Lung (tissue), 12 donors: Measurements from ENCODE around the gene VAPA. TPM values are rescaled to one million over a fixed set of nuclear protein-coding genes. Genes with fewer than 3 reads are reported as not detected.

Experiments
- ATAC-seq: fragments of 200-7000 bp; cut with Tn5 transposase; one replicate; pipeline ENCODE4 v1.9.1; 2020; ENCODE audit warnings: moderate number of reproducible peaks; ENCODE audit not compliant: insufficient read depth, low FRiP score
- DNase-seq, 3 donors: peaks; one replicate each; pipeline ENCODE4 v3.0.0-alpha.2; 2013 to 2017
- H3K27ac ChIP-seq, 2 donors: one replicate each; pipeline ENCODE4 v1.5.1; 2013; ENCODE audit warnings: mild to moderate bottlenecking in 2 of 2, moderate library complexity in 2 of 2, control low read depth in 1 of 2, inconsistent platforms in 1 of 2, low read depth in 1 of 2, low read length in 1 of 2
- H3K27me3 ChIP-seq, 3 donors: one replicate each; pipeline ENCODE4 v1.5.1; 2013; ENCODE audit warnings: low read length in 2 of 3; ENCODE audit not compliant: control insufficient read depth in 3 of 3, insufficient read depth in 3 of 3
- H3K36me3 ChIP-seq, 4 donors: one replicate each; pipeline ENCODE4 v1.5.1; 2013; ENCODE audit warnings: low read length in 4 of 4, mild to moderate bottlenecking in 1 of 4, moderate library complexity in 1 of 4; ENCODE audit not compliant: control insufficient read depth in 4 of 4, insufficient read depth in 4 of 4
- H3K4me1 ChIP-seq, 5 donors: one replicate each; pipeline ENCODE4 v1.5.1; 2013; ENCODE audit warnings: low read length in 5 of 5, mild to moderate bottlenecking in 2 of 5, moderate library complexity in 1 of 5; ENCODE audit not compliant: control insufficient read depth in 5 of 5, insufficient read depth in 5 of 5
- H3K4me3 ChIP-seq: one replicate; pipeline ENCODE4 v1.5.1; 2013; ENCODE audit warnings: mild to moderate bottlenecking, control low read depth, moderate library complexity
- H3K9ac ChIP-seq, 2 donors: one replicate each; pipeline ENCODE4 v1.5.1; 2013; ENCODE audit warnings: low read length in 2 of 2, control low read depth in 1 of 2; ENCODE audit not compliant: insufficient read depth in 1 of 2
- H3K9me3 ChIP-seq, 4 donors: one replicate each; pipeline ENCODE4 v1.5.1; 2013; ENCODE audit warnings: low read length in 3 of 4, mild to moderate bottlenecking in 1 of 4, moderate library complexity in 1 of 4; ENCODE audit not compliant: control insufficient read depth in 4 of 4, insufficient read depth in 3 of 4
- WGBS, 2 donors: extraction: QIAGEN DNeasy Blood & Tissue Kit; methylation state at CpG; one replicate each; pipeline ENCODE4 v1.1.7; 2013; 5-methylcytosine and 5-hydroxymethylcytosine counted together
- polyA plus RNA-seq, 2 donors: library from polyadenylated mRNA; stranded (reverse); fragments of 200-250 nt; gene quantifications; one replicate each; pipeline ENCODE4 v1.2.1, GENCODE V29; 2013
- total RNA-seq, 2 donors: library from RNA; depleted of rRNA in 1 of 2; stranded (reverse); fragments of >200 nt in 1 of 2; gene quantifications; one replicate each; pipeline ENCODE4 v1.2.1, GENCODE V29; 2014 to 2021
- TF ChIP-seq, protein P1 (sequence below): IDR thresholded peaks from 2 replicates; pipeline ENCODE4 v1.5.1; 2012; ENCODE audit warnings: mild to moderate bottlenecking; ENCODE audit errors: control extremely low read depth, extremely low read depth
- donor health status: control.
- donor health status: control.
- donor health status: Bipolar disorder and iron deficiency.
- donor health status: healthy.
- donor health status: DM: yes; HTN: yes; CAD: no.

Gene VAPA
- total and polyA plus RNA-seq, 4 donors = 143 to 351 (median 248) TPM

DNA sequence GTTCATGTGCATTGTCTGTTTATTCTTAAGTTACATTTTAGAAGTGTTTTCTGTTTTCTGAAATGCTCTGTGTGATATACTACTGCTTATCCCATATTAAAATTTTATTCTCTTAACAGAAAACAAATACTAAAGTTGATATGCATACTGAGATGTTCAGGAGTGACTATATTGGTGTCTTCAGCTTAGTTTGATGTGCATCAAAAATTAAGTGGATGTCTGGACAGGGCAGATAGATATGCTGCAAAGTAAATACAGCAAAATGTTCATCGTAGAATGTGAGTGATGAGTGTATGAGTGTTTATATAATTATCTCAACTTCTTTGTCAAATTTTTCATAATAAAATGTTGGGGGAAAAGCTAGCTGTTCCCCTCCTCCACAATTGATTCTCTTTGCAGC lies 13.2 kb downstream of the VAPA start:
- no peaks in the 10 kb centered on the region for H3K36me3 ChIP-seq
- no peak overlapping the region for H3K4me3 ChIP-seq
- TF ChIP-seq, protein P1, sequence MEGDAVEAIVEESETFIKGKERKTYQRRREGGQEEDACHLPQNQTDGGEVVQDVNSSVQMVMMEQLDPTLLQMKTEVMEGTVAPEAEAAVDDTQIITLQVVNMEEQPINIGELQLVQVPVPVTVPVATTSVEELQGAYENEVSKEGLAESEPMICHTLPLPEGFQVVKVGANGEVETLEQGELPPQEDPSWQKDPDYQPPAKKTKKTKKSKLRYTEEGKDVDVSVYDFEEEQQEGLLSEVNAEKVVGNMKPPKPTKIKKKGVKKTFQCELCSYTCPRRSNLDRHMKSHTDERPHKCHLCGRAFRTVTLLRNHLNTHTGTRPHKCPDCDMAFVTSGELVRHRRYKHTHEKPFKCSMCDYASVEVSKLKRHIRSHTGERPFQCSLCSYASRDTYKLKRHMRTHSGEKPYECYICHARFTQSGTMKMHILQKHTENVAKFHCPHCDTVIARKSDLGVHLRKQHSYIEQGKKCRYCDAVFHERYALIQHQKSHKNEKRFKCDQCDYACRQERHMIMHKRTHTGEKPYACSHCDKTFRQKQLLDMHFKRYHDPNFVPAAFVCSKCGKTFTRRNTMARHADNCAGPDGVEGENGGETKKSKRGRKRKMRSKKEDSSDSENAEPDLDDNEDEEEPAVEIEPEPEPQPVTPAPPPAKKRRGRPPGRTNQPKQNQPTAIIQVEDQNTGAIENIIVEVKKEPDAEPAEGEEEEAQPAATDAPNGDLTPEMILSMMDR = no peak
- DNase-seq (no peak), ATAC-seq (no peak)
- H3K4me1 ChIP-seq = peaks cover 0 to 29% (median 6%) of the 10 kb centered on the region in 5 donors
- no peaks in the 10 kb centered on the region for H3K9me3 ChIP-seq
- no peak overlapping the region for H3K9ac ChIP-seq
- H3K27ac ChIP-seq = no peak overlapping the region
- WGBS, 2 donors = 47 to 54% methylated on average over 1 of the region's 1 CpG
- no peaks in the 10 kb centered on the region for H3K27me3 ChIP-seq

DNA sequence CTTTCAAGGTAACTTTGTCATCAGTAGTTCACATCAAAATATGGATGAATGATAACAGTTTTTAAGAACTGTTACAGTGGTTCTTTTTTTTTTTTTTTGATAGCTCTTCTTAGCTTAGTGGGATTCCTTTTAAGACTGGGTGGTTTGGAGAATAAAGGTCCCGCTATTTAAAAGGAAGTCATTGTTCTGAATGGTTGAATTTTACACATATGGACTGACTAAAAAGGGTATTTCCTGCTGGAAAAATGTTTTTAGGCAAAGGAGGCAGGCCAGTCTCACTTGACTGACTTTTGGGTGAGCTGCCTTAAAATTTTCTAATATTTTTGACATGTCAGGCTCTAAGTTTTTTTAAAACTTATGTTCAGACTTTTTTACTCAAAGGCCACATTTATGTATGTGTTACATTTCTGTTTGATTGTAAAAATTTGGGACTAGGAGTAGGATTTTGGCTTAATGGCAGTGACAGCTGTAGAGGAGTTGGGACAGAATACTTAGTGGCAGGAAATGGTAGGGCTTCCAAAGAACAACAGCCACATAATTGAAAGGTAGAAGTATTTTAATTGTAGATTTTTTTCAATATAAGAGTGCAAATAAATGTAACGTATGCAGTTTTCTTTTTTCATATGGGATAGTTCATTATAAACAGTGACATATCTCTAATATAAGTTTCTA lies 13.7 kb downstream of the VAPA start:
- WGBS, 2 donors = 66 to 75% methylated on average over 2 of the region's 2 CpGs
- H3K4me3 ChIP-seq = no peak overlapping the region
- no peaks in the 10 kb centered on the region for H3K36me3 ChIP-seq
- TF ChIP-seq, protein P1 = no peak
- H3K9ac ChIP-seq = no peak overlapping the region
- H3K9me3 ChIP-seq = no peaks in the 10 kb centered on the region
- H3K27me3 ChIP-seq = no peaks in the 10 kb centered on the region
- DNase-seq (peak in 1 of 3 donors; percentile 19), ATAC-seq (no peak)
- H3K4me1 ChIP-seq = peaks cover 0 to 26% (median 6%) of the 10 kb centered on the region in 5 donors
- H3K27ac ChIP-seq = no peak overlapping the region

DNA sequence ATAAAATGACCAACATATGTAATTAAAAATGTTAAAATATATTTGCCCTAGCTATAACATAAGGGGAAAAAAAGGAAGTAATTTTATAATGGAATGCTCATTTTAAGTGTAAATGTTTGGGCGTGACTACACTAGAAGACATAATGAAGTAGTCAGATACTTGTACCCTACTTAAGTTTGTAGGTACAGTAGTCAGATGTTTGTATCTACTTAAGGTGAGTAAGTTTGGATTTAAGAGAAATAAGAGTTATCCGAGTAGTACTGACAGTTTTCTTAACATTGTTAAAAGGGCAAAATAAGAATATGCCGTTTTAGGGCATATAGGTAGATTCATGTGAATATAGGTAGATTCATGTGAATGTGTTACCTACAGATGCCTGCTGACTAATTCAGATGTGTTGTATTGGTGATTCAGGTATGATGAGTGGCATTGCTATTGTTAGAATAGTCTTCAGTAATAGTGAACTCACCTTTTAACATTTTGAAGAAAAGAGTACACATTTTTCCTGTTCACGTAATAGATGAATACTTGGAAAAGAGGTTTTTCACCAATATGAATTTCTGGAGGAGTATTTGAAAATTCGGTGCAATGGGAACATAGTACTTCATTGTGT lies 14.9 kb downstream of the VAPA start:
- H3K27ac ChIP-seq = no peak overlapping the region
- no peaks in the 10 kb centered on the region for H3K9me3 ChIP-seq
- no peak overlapping the region for H3K9ac ChIP-seq
- 63 to 73% methylated on average over 5 of the region's 5 CpGs for WGBS, 2 donors
- H3K27me3 ChIP-seq = no peaks in the 10 kb centered on the region
- no peak overlapping the region for H3K4me3 ChIP-seq
- DNase-seq = no peak
- no peak for ATAC-seq
- TF ChIP-seq, protein P1 = no peak
- peaks cover 0 to 28% (median 6%) of the 10 kb centered on the region in 5 donors for H3K4me1 ChIP-seq
- peaks cover 1 to 9% (median 6%) of the 10 kb centered on the region in 4 donors for H3K36me3 ChIP-seq
